ENCODE measurements around the gene PSMA2. TPM values are rescaled to one million over a fixed set of nuclear protein-coding genes. Genes with fewer than 3 reads are reported as not detected.
"Not testable (repeated sequence)": the region's sequence is repeated elsewhere in the genome, so short reads cannot be mapped to it uniquely, and the experiment has no call there.

Gene PSMA2
- total RNA-seq, 6 experiments from 2014 or later: 40.9 to 79.5 (median 67.5) TPM

DNA sequence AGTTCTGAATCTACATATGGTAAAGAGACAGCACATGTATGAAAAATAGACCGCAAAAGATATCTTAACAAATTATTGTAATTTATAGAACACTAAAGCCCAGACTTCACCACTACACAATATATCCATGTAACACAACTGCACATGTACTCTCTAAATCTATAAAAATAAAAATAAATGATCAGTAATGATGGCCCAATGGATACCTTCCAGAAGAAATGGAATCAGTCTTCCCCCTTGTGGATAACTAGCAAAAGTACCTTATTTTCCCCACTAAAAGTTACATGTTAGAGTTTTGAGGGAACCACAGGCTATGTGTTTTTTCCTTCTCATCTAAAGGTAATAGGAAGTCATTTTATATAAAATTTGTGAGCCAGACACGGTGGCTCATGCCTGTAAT, 45.8 kb downstream of the PSMA2 start:
- intact Hi-C loops (cut with DNase I): no loop called here
- no peaks in the 10 kb centered on the region for H3K9me3 ChIP-seq
- H3K4me3 ChIP-seq: no peak overlapping the region
- H3K27me3 ChIP-seq: no peaks in the 10 kb centered on the region
- H3K4me1 ChIP-seq: peaks cover 0 to 14% (median 0%) of the 10 kb centered on the region in 4 donors
- 77% methylated on average over 2 of the region's 2 CpGs for WGBS (ENCODE audit: insufficient coverage, low coverage, low lambda C conversion rate, missing lambda C conversion rate)
- ATAC-seq (no peak), DNase-seq (no peak)
- no peak overlapping the region for H3K27ac ChIP-seq
- no peaks in the 10 kb centered on the region for H3K36me3 ChIP-seq
- no peak for TF ChIP-seq POLR2A (IDR thresholded peaks at IDR 0.05)
- TF ChIP-seq, protein P1, sequence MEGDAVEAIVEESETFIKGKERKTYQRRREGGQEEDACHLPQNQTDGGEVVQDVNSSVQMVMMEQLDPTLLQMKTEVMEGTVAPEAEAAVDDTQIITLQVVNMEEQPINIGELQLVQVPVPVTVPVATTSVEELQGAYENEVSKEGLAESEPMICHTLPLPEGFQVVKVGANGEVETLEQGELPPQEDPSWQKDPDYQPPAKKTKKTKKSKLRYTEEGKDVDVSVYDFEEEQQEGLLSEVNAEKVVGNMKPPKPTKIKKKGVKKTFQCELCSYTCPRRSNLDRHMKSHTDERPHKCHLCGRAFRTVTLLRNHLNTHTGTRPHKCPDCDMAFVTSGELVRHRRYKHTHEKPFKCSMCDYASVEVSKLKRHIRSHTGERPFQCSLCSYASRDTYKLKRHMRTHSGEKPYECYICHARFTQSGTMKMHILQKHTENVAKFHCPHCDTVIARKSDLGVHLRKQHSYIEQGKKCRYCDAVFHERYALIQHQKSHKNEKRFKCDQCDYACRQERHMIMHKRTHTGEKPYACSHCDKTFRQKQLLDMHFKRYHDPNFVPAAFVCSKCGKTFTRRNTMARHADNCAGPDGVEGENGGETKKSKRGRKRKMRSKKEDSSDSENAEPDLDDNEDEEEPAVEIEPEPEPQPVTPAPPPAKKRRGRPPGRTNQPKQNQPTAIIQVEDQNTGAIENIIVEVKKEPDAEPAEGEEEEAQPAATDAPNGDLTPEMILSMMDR (IDR thresholded peaks at IDR 0.05): peak; percentile 18 to 41 (median 38)

DNA sequence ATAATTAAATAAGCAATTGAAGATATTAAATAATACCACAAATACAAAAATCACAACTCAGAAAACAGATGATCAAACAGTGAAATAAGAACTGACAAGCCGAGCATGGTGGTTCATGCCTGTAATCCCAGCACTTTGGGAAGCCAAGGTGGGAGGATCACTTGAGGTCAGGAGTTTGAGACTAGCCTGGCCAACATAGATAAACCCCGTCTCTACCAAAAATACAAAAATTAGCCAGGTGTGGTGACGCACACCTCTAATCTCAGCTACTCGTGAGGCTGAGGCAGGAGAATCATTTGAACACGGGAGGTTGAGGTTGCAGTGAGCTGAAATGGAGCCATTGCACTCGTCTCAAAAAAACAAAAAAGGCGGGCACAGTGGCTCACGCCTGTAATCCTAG, 46.8 kb downstream of the PSMA2 start:
- H3K27me3 ChIP-seq; H3K36me3 ChIP-seq; intact Hi-C loops (cut with DNase I); H3K27ac ChIP-seq; DNase-seq; ATAC-seq; H3K9me3 ChIP-seq; H3K4me3 ChIP-seq: not testable (repeated sequence)
- WGBS (ENCODE audit: insufficient coverage, low coverage, low lambda C conversion rate, missing lambda C conversion rate): 95% methylated on average over 6 of the region's 8 CpGs
- peaks cover 0 to 14% (median 0%) of the 10 kb centered on the region in 4 donors for H3K4me1 ChIP-seq

DNA sequence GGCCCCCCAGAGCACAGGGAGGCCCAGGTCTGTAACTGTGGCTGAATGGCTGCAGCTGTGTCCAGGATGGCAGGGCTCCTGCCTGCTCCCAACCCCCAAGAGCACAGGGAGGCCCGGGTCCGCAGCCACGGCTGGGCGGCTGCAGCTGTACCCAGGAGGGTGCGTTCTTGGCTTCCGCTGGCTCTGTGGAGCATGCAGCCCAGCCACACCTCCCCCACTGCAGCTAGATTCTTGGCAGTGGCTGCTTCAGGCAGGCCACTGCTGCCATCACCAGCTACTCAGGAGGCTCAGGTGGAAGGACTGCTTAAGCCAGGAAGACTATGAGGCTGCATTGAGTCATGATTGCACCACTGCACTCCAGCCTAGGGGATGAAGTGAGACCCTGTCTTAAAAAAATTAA, 48.0 kb downstream of the PSMA2 start:
- no peak for ATAC-seq

DNA sequence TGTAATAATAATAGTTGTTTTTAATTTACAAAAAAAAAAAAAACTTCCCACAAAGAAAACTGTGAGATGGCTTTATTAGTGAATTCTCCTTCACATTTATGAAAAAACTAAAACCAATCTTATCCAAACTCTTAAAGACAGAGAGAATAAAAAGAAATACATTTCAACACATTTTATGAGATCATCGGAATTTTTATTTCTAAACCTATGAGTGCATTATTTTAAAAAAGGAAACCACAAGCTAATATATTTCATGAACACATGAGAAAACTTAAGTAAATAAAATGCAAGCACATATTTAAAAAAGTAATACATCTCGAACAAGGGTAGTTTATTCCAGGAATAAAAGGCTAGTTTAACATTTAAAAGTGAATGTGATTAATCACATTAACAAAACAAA, 51.6 kb downstream of the PSMA2 start:
- Histone ChIP-seq H3K36me3 (no peaks in the 10 kb centered on the region), H3K4me1 (no peaks in the 10 kb centered on the region), H3K9me3 (no peaks in the 10 kb centered on the region), H3K27me3 (no peaks in the 10 kb centered on the region), H3K4me3 (no peak overlapping the region), H3K27ac (no peak overlapping the region)
- TF ChIP-seq, protein P1 (IDR thresholded peaks at IDR 0.05): no peak
- TF ChIP-seq POLR2A (IDR thresholded peaks at IDR 0.05): no peak
- no peak for ATAC-seq
- intact Hi-C loops (cut with DNase I): no loop called here
- DNase-seq: no peak
- WGBS (ENCODE audit: insufficient coverage, low coverage, low lambda C conversion rate, missing lambda C conversion rate): 74% methylated on average over 2 of the region's 2 CpGs

More for the DNA sequence above, 48.0 kb downstream of the PSMA2 start:
- DNase-seq: no peak
- Histone ChIP-seq H3K27me3 (no peaks in the 10 kb centered on the region), H3K9me3 (no peaks in the 10 kb centered on the region), H3K4me3 (no peak overlapping the region), H3K36me3 (no peaks in the 10 kb centered on the region), H3K4me1 (peaks cover 0 to 7% (median 0%) of the 10 kb centered on the region in 4 donors), H3K27ac (no peak overlapping the region)
- intact Hi-C loops (cut with DNase I): no loop called here
- WGBS (ENCODE audit: insufficient coverage, low coverage, low lambda C conversion rate, missing lambda C conversion rate): 100% methylated on average over 1 of the region's 6 CpGs
- TF ChIP-seq POLR2A (IDR thresholded peaks at IDR 0.05): no peak
- TF ChIP-seq, protein P1 (IDR thresholded peaks at IDR 0.05): no peak

DNA sequence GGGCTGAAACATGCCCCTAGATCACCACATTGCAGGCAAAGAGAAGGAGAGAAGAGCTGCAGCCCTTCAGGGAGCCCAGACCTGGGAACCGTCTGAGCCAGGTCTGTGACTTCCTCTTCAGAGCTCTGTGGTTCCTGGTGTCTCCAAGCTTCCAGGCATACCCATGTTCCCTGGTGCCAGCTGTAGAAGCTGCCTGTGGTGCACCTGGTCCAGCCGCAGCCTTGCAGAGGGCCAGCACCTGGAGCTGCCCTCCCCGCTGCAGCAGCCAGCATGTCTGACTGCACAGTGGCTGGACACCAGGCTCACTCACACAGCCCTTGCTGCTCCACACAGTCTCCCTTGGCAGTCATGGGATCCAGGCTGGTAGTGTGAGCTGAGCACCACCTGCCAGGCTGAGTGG, 53.7 kb downstream of the PSMA2 start:
- Histone ChIP-seq H3K27ac (no peak overlapping the region), H3K4me3 (no peak overlapping the region), H3K27me3 (no peaks in the 10 kb centered on the region), H3K4me1 (no peaks in the 10 kb centered on the region), H3K9me3 (no peaks in the 10 kb centered on the region), H3K36me3 (no peaks in the 10 kb centered on the region)
- intact Hi-C loops (cut with DNase I): no loop called here
- whole genome bisulfite sequencing (ENCODE audit: insufficient coverage, low coverage, low lambda C conversion rate, missing lambda C conversion rate): 60% methylated on average over 3 of the region's 3 CpGs
- DNase-seq (no peak), ATAC-seq (peak in 1 of 4 donors; percentile 24)
- no peak for TF ChIP-seq POLR2A (IDR thresholded peaks at IDR 0.05)
- TF ChIP-seq, protein P1 (IDR thresholded peaks at IDR 0.05): no peak

Measured in right lobe of liver (tissue), 6 donors.